Measurements from ENCODE around the gene SYNE3. TPM values are rescaled to one million over a fixed set of nuclear protein-coding genes. Genes with fewer than 3 reads are reported as not detected.
A peak's percentile ranks its signal among the peaks of the same experiment; 100 is the strongest.

The SYNE3 gene
- total and polyA plus RNA-seq, 10 of the 15 experiments (the other 5 are each of a cell fraction or from before 2014, with no cell fraction given), result 1.4 to 44.1 (median 13.4) TPM

DNA sequence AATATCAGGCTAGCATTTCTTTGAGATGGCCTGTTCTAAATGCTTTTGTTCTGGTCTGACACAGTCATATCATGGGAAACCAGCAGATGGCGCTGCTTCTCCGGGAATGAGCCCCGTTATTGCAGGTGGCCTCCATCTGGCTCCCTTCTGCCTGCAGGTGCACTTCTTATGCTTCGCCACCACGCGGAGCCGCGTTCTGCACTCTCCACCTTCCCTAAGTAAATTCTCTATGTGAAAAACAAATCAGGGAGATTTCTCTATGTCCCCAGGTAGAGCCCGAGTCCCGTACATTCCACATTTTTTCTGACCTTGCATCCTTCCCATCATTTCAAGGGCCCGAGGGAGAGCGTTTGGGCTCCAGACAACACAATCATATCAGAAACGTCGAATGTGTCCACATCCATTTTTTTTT, 44.6 kb upstream of the SYNE3 start (continued):
- TF ChIP-seq PBX3 (IDR thresholded peaks at IDR 0.05; ENCODE audit: insufficient replicate concordance, low read depth, low read length) (peak; percentile 13), CHD4 (IDR thresholded peaks at IDR 0.05) (no peak), NRF1 (conservative IDR thresholded peaks at IDR 0.05; ENCODE audit: low read depth, low read length) (no peak), RCOR1 (conservative IDR thresholded peaks at IDR 0.05; ENCODE audit: low read depth, low read length) (no peak), EGR1 (IDR thresholded peaks at IDR 0.05; ENCODE audit: borderline replicate concordance in 1 of 2, low read depth in 2 of 2, low read length in 2 of 2) (no peak), KLF5 (IDR thresholded peaks at IDR 0.05; ENCODE audit: partially characterized antibody) (no peak), RAD21 (IDR thresholded peaks at IDR 0.05; ENCODE audit: insufficient read depth, low read depth, low read length) (peak; percentile 97), CHD2 (IDR thresholded peaks at IDR 0.05; ENCODE audit: borderline replicate concordance, low read depth, low read length) (no peak), TCF12 (IDR thresholded peaks at IDR 0.05; ENCODE audit: low read depth, low read length) (peak; percentile 96), TAF1 (IDR thresholded peaks at IDR 0.05; ENCODE audit: borderline replicate concordance, low read depth, low read length) (no peak), TCF7 (IDR thresholded peaks at IDR 0.05; ENCODE audit: borderline replicate concordance) (no peak), IKZF1 (conservative IDR thresholded peaks at IDR 0.05) (0 out of 2 replicates have a peak, but pooled peaks have one; percentile 41), POLR2AphosphoS2 (IDR thresholded peaks at IDR 0.05; ENCODE audit: low read depth, low read length) (no peak), EZH2 (IDR thresholded peaks at IDR 0.05; ENCODE audit: borderline replicate concordance, control insufficient read depth, low read depth, low read length) (no peak), SMARCA5 (IDR thresholded peaks at IDR 0.05) (peak; percentile 41; the same call in 1 of the 2 replicates), NBN (IDR thresholded peaks at IDR 0.05) (no peak), ZZZ3 (IDR thresholded peaks at IDR 0.05; ENCODE audit: control insufficient read depth, insufficient read length, low read depth) (no peak), PAX8 (IDR thresholded peaks at IDR 0.05) (no peak), ZNF207 (IDR thresholded peaks at IDR 0.05; ENCODE audit: borderline replicate concordance) (peak; percentile 33; the same call in 1 of the 2 replicates), POU2F2 (IDR thresholded peaks at IDR 0.05; ENCODE audit: borderline replicate concordance, low read depth, low read length) (0 out of 3 replicates have a peak, but pooled peaks have one; percentile 56), IRF4 (IDR thresholded peaks at IDR 0.05; ENCODE audit: low read depth, low read length) (0 out of 2 replicates have a peak, but pooled peaks have one; percentile 40)
- TF ChIP-seq, protein P1, sequence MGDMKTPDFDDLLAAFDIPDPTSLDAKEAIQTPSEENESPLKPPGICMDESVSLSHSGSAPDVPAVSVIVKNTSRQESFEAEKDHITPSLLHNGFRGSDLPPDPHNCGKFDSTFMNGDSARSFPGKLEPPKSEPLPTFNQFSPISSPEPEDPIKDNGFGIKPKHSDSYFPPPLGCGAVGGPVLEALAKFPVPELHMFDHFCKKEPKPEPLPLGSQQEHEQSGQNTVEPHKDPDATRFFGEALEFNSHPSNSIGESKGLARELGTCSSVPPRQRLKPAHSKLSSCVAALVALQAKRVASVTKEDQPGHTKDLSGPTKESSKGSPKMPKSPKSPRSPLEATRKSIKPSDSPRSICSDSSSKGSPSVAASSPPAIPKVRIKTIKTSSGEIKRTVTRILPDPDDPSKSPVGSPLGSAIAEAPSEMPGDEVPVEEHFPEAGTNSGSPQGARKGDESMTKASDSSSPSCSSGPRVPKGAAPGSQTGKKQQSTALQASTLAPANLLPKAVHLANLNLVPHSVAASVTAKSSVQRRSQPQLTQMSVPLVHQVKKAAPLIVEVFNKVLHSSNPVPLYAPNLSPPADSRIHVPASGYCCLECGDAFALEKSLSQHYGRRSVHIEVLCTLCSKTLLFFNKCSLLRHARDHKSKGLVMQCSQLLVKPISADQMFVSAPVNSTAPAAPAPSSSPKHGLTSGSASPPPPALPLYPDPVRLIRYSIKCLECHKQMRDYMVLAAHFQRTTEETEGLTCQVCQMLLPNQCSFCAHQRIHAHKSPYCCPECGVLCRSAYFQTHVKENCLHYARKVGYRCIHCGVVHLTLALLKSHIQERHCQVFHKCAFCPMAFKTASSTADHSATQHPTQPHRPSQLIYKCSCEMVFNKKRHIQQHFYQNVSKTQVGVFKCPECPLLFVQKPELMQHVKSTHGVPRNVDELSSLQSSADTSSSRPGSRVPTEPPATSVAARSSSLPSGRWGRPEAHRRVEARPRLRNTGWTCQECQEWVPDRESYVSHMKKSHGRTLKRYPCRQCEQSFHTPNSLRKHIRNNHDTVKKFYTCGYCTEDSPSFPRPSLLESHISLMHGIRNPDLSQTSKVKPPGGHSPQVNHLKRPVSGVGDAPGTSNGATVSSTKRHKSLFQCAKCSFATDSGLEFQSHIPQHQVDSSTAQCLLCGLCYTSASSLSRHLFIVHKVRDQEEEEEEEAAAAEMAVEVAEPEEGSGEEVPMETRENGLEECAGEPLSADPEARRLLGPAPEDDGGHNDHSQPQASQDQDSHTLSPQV (IDR thresholded peaks at IDR 0.05), result peak; percentile 84
- TF ChIP-seq, protein P2, sequence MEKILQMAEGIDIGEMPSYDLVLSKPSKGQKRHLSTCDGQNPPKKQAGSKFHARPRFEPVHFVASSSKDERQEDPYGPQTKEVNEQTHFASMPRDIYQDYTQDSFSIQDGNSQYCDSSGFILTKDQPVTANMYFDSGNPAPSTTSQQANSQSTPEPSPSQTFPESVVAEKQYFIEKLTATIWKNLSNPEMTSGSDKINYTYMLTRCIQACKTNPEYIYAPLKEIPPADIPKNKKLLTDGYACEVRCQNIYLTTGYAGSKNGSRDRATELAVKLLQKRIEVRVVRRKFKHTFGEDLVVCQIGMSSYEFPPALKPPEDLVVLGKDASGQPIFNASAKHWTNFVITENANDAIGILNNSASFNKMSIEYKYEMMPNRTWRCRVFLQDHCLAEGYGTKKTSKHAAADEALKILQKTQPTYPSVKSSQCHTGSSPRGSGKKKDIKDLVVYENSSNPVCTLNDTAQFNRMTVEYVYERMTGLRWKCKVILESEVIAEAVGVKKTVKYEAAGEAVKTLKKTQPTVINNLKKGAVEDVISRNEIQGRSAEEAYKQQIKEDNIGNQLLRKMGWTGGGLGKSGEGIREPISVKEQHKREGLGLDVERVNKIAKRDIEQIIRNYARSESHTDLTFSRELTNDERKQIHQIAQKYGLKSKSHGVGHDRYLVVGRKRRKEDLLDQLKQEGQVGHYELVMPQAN (conservative IDR thresholded peaks at IDR 0.05), result no peak
- TF ChIP-seq, protein P3, sequence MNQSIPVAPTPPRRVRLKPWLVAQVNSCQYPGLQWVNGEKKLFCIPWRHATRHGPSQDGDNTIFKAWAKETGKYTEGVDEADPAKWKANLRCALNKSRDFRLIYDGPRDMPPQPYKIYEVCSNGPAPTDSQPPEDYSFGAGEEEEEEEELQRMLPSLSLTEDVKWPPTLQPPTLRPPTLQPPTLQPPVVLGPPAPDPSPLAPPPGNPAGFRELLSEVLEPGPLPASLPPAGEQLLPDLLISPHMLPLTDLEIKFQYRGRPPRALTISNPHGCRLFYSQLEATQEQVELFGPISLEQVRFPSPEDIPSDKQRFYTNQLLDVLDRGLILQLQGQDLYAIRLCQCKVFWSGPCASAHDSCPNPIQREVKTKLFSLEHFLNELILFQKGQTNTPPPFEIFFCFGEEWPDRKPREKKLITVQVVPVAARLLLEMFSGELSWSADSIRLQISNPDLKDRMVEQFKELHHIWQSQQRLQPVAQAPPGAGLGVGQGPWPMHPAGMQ (IDR thresholded peaks at IDR 0.05; ENCODE audit: borderline replicate concordance), result no peak

Measured in GM12878 (cell line).